IMR-90 (cell line): Measurements from ENCODE around the gene ZNF497. TPM values are rescaled to one million over a fixed set of nuclear protein-coding genes. Genes with fewer than 3 reads are reported as not detected.

Experiments
- ATAC-seq: fragments of 200-7000 bp; cut with Tn5 transposase; 2 replicates; pipeline ENCODE4 v1.9.1; 2020; ENCODE audit warnings: low read depth, mild to moderate bottlenecking, moderate library complexity
- BruUV-seq: library from RNA; stranded (reverse); fragments of 400-500 nt; replicated peaks from 2 replicates; lab custom pipeline; 2021; lab: Mats Ljungman, UMichigan
- CTCF ChIA-PET: fragments of 300-600 bp; formaldehyde crosslinking; extraction: SDS; loops from one replicate; lab custom pipeline; 2021; ENCODE audit warnings: antibody characterized with exemption; lab: Yijun Ruan, JAX
- POLR2A ChIA-PET: fragments of 300-600 bp; sonication (Branson Sonifier 250); formaldehyde crosslinking; loops from one replicate; lab custom pipeline; 2022; ENCODE audit warnings: antibody characterized with exemption; ENCODE audit not compliant: unreplicated experiment; lab: Charles Lee
- DNase-seq: peaks from one replicate; pipeline ENCODE4 v3.0.0; 2013
- H2AFZ ChIP-seq: replicated peaks from 2 replicates; pipeline ENCODE3; 2013; ENCODE audit warnings: low read length, mild to moderate bottlenecking; ENCODE audit not compliant: poor library complexity
- H2AK5ac ChIP-seq: 2 replicates; pipeline ENCODE4 v1.6.1; 2013; ENCODE audit warnings: low read depth, low read length, inconsistent platforms
- H2AK9ac ChIP-seq: replicated peaks from 2 replicates; pipeline ENCODE3; 2013; ENCODE audit warnings: mild to moderate bottlenecking, low read depth, low read length, moderate library complexity; ENCODE audit not compliant: poor library complexity
- H2BK120ac ChIP-seq: 2 replicates; pipeline ENCODE4 v1.6.1; 2013; ENCODE audit warnings: low read depth, low read length, inconsistent platforms
- H2BK15ac ChIP-seq: 3 replicates; pipeline ENCODE4 v1.6.1; 2013; ENCODE audit warnings: low read depth, low read length, inconsistent platforms
- H2BK20ac ChIP-seq: 2 replicates; pipeline ENCODE4 v1.6.1; 2013; ENCODE audit warnings: low read depth, mild to moderate bottlenecking, inconsistent platforms, low read length, moderate library complexity
- H2BK5ac ChIP-seq: 2 replicates; pipeline ENCODE4 v1.6.1; 2013; ENCODE audit warnings: mild to moderate bottlenecking, low read depth, low read length, inconsistent platforms; ENCODE audit not compliant: poor library complexity, severe bottlenecking
- H3K14ac ChIP-seq: replicated peaks from 2 replicates; pipeline ENCODE4 v1.6.1; 2013; ENCODE audit warnings: low read depth, low read length, inconsistent platforms
- H3K18ac ChIP-seq: 2 replicates; pipeline ENCODE4 v1.6.1; 2013; ENCODE audit warnings: low read depth, low read length, control low read depth
- H3K23ac ChIP-seq: 2 replicates; pipeline ENCODE4 v1.6.1; 2013; ENCODE audit warnings: low read depth, low read length, inconsistent platforms
- H3K27ac ChIP-seq: 2 replicates; pipeline ENCODE4 v1.5.1; 2013; ENCODE audit warnings: mild to moderate bottlenecking, control low read depth, low read length; ENCODE audit not compliant: insufficient read depth
- H3K27me3 ChIP-seq: 2 replicates; pipeline ENCODE4 v1.6.1; 2013; ENCODE audit warnings: low read length; ENCODE audit not compliant: control insufficient read depth, insufficient read depth
- H3K36me3 ChIP-seq: 2 replicates; pipeline ENCODE4 v1.6.1; 2013; ENCODE audit warnings: low read length, mixed read lengths; ENCODE audit not compliant: control insufficient read depth, insufficient read depth
- H3K4ac ChIP-seq: 2 replicates; pipeline ENCODE4 v1.6.1; 2013; ENCODE audit warnings: low read depth, low read length, inconsistent platforms
- H3K4me1 ChIP-seq: 2 replicates; pipeline ENCODE4 v1.6.1; 2013; ENCODE audit warnings: low read length, mixed read lengths; ENCODE audit not compliant: control insufficient read depth, insufficient read depth
- H3K4me2 ChIP-seq: 2 replicates; pipeline ENCODE4 v1.6.1; 2013; ENCODE audit warnings: low read depth, mild to moderate bottlenecking, control low read depth, low read length, moderate library complexity
- H3K4me3 ChIP-seq: 2 replicates; pipeline ENCODE4 v1.5.1; 2013; ENCODE audit warnings: low read depth, mild to moderate bottlenecking, control low read depth, low read length, moderate library complexity; ENCODE audit not compliant: insufficient read depth
- H3K56ac ChIP-seq: 2 replicates; pipeline ENCODE4 v1.6.1; 2013; ENCODE audit warnings: low read length, inconsistent platforms; ENCODE audit not compliant: insufficient read depth; ENCODE audit errors: extremely low read depth
- H3K79me1 ChIP-seq, 2 experiments: 2 replicates each; pipeline ENCODE4 v1.6.1; 2013; ENCODE audit warnings: low read length in 2 of 2, inconsistent platforms in 1 of 2, low read depth in 1 of 2
- H3K9ac ChIP-seq: 2 replicates; pipeline ENCODE4 v1.6.1; 2013; ENCODE audit warnings: low read depth, low read length, control low read depth
- H3K9me1 ChIP-seq: 2 replicates; pipeline ENCODE4 v1.6.1; 2013; ENCODE audit warnings: low read length, inconsistent platforms; ENCODE audit not compliant: insufficient read depth
- H3K9me3 ChIP-seq: 2 replicates; pipeline ENCODE4 v1.6.1; 2013; ENCODE audit warnings: low read length; ENCODE audit not compliant: control insufficient read depth, insufficient read depth
- H4K20me1 ChIP-seq: 2 replicates; pipeline ENCODE4 v1.6.1; 2013; ENCODE audit warnings: low read length, inconsistent platforms; ENCODE audit not compliant: insufficient read depth
- H4K5ac ChIP-seq: 2 replicates; pipeline ENCODE4 v1.6.1; 2013; ENCODE audit warnings: mild to moderate bottlenecking, low read depth, low read length, control low read depth
- H4K8ac ChIP-seq, 2 experiments: 2 replicates each; pipeline ENCODE4 v1.6.1; 2013; ENCODE audit warnings: low read depth in 2 of 2, low read length in 2 of 2, control low read depth in 1 of 2, inconsistent platforms in 1 of 2
- H4K91ac ChIP-seq: 2 replicates; pipeline ENCODE4 v1.6.1; 2013; ENCODE audit warnings: low read depth, low read length, inconsistent platforms; ENCODE audit not compliant: insufficient read depth
- BHLHE40 ChIP-seq: fragments of 150-350 bp; IDR thresholded peaks from 2 replicates; pipeline ENCODE4 v1.6.1; 2016; ENCODE audit warnings: mild to moderate bottlenecking, low read depth, low read length
- CEBPB ChIP-seq: IDR thresholded peaks from 2 replicates; pipeline ENCODE4 v1.6.1; 2012; ENCODE audit warnings: low read depth, low read length, improper control_type of control experiment
- CHD1 ChIP-seq: IDR thresholded peaks from 2 replicates; pipeline ENCODE4 v1.6.1; 2012; ENCODE audit warnings: low read depth, low read length, improper control_type of control experiment
- CTCF ChIP-seq: conservative IDR thresholded peaks from 2 replicates; pipeline ENCODE4 v1.5.1; 2012; ENCODE audit warnings: mild to moderate bottlenecking, low read depth, low read length, improper control_type of control experiment
- ELK1 ChIP-seq: fragments of 150-350 bp; IDR thresholded peaks from 2 replicates; pipeline ENCODE4 v1.6.1; 2016; ENCODE audit warnings: low read depth, mild to moderate bottlenecking, low read length, moderate library complexity, borderline replicate concordance
- MAFK ChIP-seq: IDR thresholded peaks from 2 replicates; pipeline ENCODE4 v1.6.1; 2012; ENCODE audit warnings: low read depth, low read length, improper control_type of control experiment
- MAZ ChIP-seq: IDR thresholded peaks from 2 replicates; pipeline ENCODE4 v1.6.1; 2012; ENCODE audit warnings: low read depth, mild to moderate bottlenecking, low read length, improper control_type of control experiment, moderate library complexity, borderline replicate concordance
- MXI1 ChIP-seq: IDR thresholded peaks from 2 replicates; pipeline ENCODE4 v1.6.1; 2012; ENCODE audit warnings: low read depth, mild to moderate bottlenecking, low read length, moderate library complexity, borderline replicate concordance
- NFE2L2 ChIP-seq: fragments of 150-350 bp; IDR thresholded peaks from 2 replicates; pipeline ENCODE4 v1.6.1; 2016; ENCODE audit warnings: low read depth, mild to moderate bottlenecking, low read length
- RAD21 ChIP-seq: IDR thresholded peaks from 2 replicates; pipeline ENCODE4 v1.6.1; 2012; ENCODE audit warnings: low read length, improper control_type of control experiment
- RCOR1 ChIP-seq: IDR thresholded peaks from 2 replicates; pipeline ENCODE4 v1.6.1; 2012; ENCODE audit warnings: mild to moderate bottlenecking, low read length, improper control_type of control experiment; ENCODE audit not compliant: insufficient replicate concordance
- RFX5 ChIP-seq: IDR thresholded peaks from 2 replicates; pipeline ENCODE4 v1.8.0; 2012; ENCODE audit warnings: low read depth, mild to moderate bottlenecking, low read length, moderate library complexity
- USF2 ChIP-seq: fragments of 150-350 bp; IDR thresholded peaks from 2 replicates; pipeline ENCODE4 v1.6.1; 2017; ENCODE audit warnings: mild to moderate bottlenecking, antibody characterized with exemption, low read length, low read depth
- WGBS, 2 experiments: methylation state at CpG; one replicate each; pipeline versions ENCODE4 v1.1.5 to v1.1.7; 2013; ENCODE audit warnings: missing lambda C conversion rate in 2 of 2; ENCODE audit not compliant: insufficient read length in 1 of 2; ENCODE audit errors: extremely low coverage in 2 of 2; 5-methylcytosine and 5-hydroxymethylcytosine counted together
- dilution Hi-C: fragments of 300-500 bp; cut with HindIII; formaldehyde crosslinking; loops from one replicate; pipeline ENCODE4 v1.14.3; 2018; ENCODE audit warnings: low sequenced_read_pairs; ENCODE audit not compliant: unreplicated experiment
- in situ Hi-C: fragments of 300-500 bp; cut with MboI; formaldehyde crosslinking; loops from 3 replicates; pipeline ENCODE4 v1.14.3; 2019; ENCODE audit warnings: low sequenced_read_pairs, inconsistent platforms, mixed read lengths
- intact Hi-C: fragments of 100-400 bp; cut with micrococcal nuclease; formaldehyde crosslinking; loops from 2 replicates; pipeline ENCODE4 v1.10.0; 2022
- polyA plus RNA-seq, 3 experiments: library from polyadenylated mRNA; depleted of rRNA; stranded (reverse); fragments of >200 nt; gene quantifications; 2 replicates each; pipeline ENCODE4 v1.2.3, GENCODE V29; 2012; ENCODE audit warnings: low replicate concordance in 1 of 3
- total RNA-seq: library from RNA; depleted of rRNA; stranded (reverse); fragments of >200 nt; gene quantifications from 2 replicates; pipeline ENCODE4 v1.2.3, GENCODE V29; 2012

ZNF497 gene
- total and polyA plus RNA-seq, 2 of the 4 experiments (the other 2 are of a cell fraction): 0.18 to 0.24 TPM

GRCh38 chr19:58326914-58327726, 35.4 kb downstream of the ZNF497 start, which contains the start of gene ZSCAN22:
ZSCAN22 (plus strand) TSS chr19:58326994; CDS start chr19:58334803, 7,809 bp downstream.
- H2BK20ac ChIP-seq: no peak within 1 kb of the TSS
- H2BK5ac ChIP-seq: peak within 1 kb of the TSS; percentile 92
- ChIA-PET CTCF (interaction anchor here (1.1 kb wide), 1 partner anchor 35 kb away, joined by 3 read pairs; no protein-coding TSS in a partner anchor), POLR2A (no interaction called here)
- peaks cover under 1% of the 10 kb centered on the region; the same call in 1 of the 2 replicates for H3K36me3 ChIP-seq
- H3K9me3 ChIP-seq: no peaks in the 10 kb centered on the region
- H2BK15ac ChIP-seq: no peak within 1 kb of the TSS; the same call in 2 of the 3 replicates
- H2BK120ac ChIP-seq: peak within 1 kb of the TSS; percentile 42; the same call in 1 of the 2 replicates
- H3K18ac ChIP-seq: peak within 1 kb of the TSS; percentile 27
- intact Hi-C loops (loop anchor here (2.0 kb wide), 1 partner anchor 20 kb away; no protein-coding TSS in a partner anchor), in situ Hi-C loops (no loop called here), dilution Hi-C loops (no loop called here)
- peak within 1 kb of the TSS; percentile 78 for H4K5ac ChIP-seq
- peak within 1 kb of the TSS; percentile 88 for H3K9ac ChIP-seq
- WGBS, 2 experiments: 0% methylated on average over 47 of the region's 62 CpGs; no CpG with 5 or more reads in 1 of the 2 experiments
- peak within 1 kb of the TSS; percentile 87 for H3K4me2 ChIP-seq
- peak within 1 kb of the TSS; percentile 72 for H3K4me3 ChIP-seq
- H2AK9ac ChIP-seq: peak within 1 kb of the TSS; percentile 97
- peaks cover 14% of the 10 kb centered on the region for H3K9me1 ChIP-seq
- peaks cover 30 to 72% of the 10 kb centered on the region in 2 experiments for H3K79me1 ChIP-seq
- no peaks in the 10 kb centered on the region for H3K27me3 ChIP-seq
- H4K91ac ChIP-seq: peak within 1 kb of the TSS; percentile 86; the same call in 1 of the 2 replicates
- no TSS peak for BruUV-seq
- H3K14ac ChIP-seq: peak within 1 kb of the TSS; percentile 98
- peak within 1 kb of the TSS; percentile 96 for H2AK5ac ChIP-seq
- peak; percentile 94 for ATAC-seq
- peak within 1 kb of the TSS; percentile 76 for H3K27ac ChIP-seq
- DNase-seq: peak; percentile 95
- H3K23ac ChIP-seq: peak within 1 kb of the TSS; percentile 92
- H4K20me1 ChIP-seq: peaks cover 5% of the 10 kb centered on the region; the same call in 1 of the 2 replicates
- H3K4me1 ChIP-seq: peaks cover 2% of the 10 kb centered on the region; the same call in 1 of the 2 replicates
- peak within 1 kb of the TSS; percentile 71 to 94 for H4K8ac ChIP-seq
- peak within 1 kb of the TSS; percentile 100 for H2AFZ ChIP-seq
- peak within 1 kb of the TSS; percentile 90 for H3K4ac ChIP-seq
- peak within 1 kb of the TSS; percentile 55 for H3K56ac ChIP-seq
- TF ChIP-seq MAFK (no peak), CTCF (no peak), MXI1 (peak; percentile 88), ELK1 (no peak), RFX5 (no peak), BHLHE40 (peak; percentile 77), USF2 (no peak), RCOR1 (no peak), NFE2L2 (no peak), CHD1 (no peak), RAD21 (no peak; the same call in 1 of the 2 replicates), MAZ (peak; percentile 6; the same call in 1 of the 2 replicates), CEBPB (no peak)
